GM12801 (cell line): ENCODE measurements around the gene KIF3A.

Source experiments
- TF ChIP-seq, protein P1 (sequence below): IDR thresholded peaks from one replicate; pipeline ENCODE4 v1.5.1; 2011; ENCODE audit warnings: control low read depth; ENCODE audit not compliant: insufficient read length; ENCODE audit errors: extremely low read depth

The KIF3A gene

DNA sequence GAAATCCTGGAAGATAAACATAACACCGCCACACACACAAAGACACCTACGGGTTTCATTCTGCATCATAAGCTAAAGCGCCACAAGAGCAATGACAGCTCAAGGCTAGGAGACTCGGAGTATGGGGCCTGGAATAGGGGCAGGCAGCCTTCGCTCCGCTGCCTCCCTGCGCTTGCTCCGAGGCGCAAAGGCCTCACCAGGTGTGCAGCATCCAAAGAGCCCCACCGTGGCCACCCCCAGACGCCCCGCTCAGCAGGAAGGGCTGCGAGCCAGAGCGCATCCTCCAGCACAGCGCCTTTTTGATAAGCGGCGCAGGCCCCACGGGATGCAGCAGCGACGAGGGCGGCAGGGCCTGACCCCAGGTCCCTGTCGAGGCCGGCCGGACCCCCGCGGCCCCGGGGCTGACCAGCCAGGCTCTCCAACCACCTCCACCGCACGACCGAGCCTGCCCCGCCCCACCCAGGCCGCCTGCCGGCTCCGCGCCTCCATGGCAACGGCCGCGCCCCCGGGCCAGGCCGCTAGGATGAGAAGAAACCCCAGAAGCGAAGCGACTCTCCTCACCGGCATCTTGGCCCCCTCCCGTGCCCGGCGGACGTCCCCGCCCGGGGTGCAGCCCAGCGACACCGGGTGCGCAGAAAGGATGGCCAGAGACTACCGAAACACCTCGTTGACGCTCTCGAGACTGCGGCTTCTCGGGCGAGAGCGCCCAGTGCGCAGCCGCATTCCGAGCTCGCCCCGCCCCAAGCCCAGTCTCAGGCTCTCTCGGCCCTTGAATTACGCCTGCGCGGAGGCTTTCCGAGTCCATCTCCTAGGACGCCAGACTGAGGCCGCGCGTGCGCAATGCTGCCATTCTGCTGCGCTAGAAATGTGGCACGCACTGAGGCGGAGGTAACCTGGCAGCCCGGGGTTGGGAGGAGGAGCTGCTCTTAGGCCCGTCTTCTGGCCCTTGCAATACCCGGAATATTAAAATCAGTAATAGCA, at the start of gene KIF3A:
TSS of gene KIF3A (minus strand) at position 694 of the 981 bp plus-strand sequence. CDS start at position 567, 127 bp downstream.
- TF ChIP-seq, protein P1, sequence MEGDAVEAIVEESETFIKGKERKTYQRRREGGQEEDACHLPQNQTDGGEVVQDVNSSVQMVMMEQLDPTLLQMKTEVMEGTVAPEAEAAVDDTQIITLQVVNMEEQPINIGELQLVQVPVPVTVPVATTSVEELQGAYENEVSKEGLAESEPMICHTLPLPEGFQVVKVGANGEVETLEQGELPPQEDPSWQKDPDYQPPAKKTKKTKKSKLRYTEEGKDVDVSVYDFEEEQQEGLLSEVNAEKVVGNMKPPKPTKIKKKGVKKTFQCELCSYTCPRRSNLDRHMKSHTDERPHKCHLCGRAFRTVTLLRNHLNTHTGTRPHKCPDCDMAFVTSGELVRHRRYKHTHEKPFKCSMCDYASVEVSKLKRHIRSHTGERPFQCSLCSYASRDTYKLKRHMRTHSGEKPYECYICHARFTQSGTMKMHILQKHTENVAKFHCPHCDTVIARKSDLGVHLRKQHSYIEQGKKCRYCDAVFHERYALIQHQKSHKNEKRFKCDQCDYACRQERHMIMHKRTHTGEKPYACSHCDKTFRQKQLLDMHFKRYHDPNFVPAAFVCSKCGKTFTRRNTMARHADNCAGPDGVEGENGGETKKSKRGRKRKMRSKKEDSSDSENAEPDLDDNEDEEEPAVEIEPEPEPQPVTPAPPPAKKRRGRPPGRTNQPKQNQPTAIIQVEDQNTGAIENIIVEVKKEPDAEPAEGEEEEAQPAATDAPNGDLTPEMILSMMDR = no peak

DNA sequence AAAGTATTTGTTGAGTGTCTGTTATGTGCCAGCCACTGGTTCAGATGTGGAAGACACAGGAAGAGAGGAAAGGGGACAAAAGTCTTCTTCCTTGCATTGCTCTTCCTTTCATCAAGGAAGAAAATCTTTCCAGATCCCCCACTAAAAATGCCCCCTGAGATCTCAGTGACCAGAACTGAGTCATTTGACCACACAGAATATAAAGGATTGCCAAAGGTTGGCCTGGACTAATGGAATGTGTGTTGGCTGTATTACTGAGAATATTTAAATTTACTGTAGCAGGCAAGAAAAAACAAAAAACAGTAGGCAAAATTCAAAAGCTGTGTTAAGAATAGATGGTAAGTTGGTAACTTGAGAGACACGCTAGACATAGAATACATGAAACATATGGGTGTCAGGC, 49.7 kb upstream of the KIF3A start:
- TF ChIP-seq, protein P1 = no peak

- TF ChIP-seq, protein P1 = no peak
These were observed 48.5 kb upstream of the KIF3A start for GRCh38 chr5:132785864-132786263.

DNA sequence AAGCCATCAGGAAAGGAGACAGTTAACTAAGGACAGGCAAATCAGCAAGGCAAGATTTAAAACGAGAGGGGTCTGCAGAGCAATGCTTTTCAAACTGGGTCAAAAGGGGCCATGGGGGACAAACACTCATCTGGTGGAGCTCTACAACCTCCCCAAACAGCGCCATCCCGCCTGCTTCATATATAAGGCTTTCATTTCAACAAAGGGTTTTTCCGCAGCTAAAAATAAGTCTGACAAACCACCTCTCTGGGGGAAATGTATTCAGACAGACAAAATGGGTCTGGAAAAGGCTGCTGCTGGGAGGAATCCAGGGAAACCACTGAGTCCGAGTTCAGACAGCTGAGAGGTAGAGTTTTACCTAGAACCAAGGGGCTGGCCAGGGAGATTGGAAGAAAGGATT, 48.0 kb upstream of the KIF3A start:
- TF ChIP-seq, protein P1 = no peak

DNA sequence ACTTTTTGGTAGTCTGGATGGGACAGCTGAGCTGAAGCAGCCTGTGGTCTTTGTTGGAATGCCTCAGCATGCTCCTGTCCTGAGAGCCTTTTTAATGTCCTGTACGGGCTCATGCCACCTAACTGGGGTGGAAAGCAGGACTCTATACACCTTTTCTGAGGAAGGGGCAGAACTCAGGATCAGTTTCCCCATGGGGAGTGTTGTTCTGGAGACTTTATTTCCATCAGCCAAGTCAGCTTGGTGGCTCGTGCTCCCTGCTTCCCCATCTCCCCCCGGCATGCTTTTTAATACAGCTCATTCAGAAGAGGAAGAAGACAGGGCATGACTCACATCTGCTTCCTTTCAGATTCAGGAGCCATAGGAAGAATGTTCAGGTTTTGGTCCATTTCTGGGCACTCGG, 44.8 kb upstream of the KIF3A start:
- TF ChIP-seq, protein P1 = no peak

GRCh38 chr5:132781029-132781428, 43.7 kb upstream of the KIF3A start:
- TF ChIP-seq, protein P1 = no peak

DNA sequence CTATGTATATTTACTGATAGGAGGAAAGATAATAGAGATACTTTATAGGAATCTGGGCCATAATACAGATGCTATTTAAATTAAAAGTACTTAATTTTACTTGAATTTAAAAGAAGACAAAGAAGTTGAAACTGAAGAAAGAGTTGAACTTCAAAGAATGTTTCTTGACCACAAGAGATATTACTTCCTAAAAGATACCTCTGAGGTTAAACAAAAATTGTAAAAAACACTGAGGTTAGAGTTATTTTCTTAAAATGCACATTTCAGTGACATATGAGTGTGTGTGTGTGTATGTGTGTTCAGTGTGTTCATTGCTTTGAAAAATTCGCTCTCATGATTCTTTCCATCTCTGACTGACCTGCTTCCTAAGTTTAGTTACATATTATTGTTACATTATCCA, 43.2 kb upstream of the KIF3A start:
- TF ChIP-seq, protein P1 = no peak
